Karpas-422 (cell line): ENCODE results near the gene TRIM74. TPM values are rescaled to one million over a fixed set of nuclear protein-coding genes. Genes with fewer than 3 reads are reported as not detected.
"Not testable (repeated sequence)": the region's sequence is repeated elsewhere in the genome, so short reads cannot be mapped to it uniquely, and the experiment has no call there.

Experiments
- DNase-seq: peaks from one replicate; pipeline ENCODE4 v3.0.0-alpha.2; 2015
- H2AFZ ChIP-seq: fragments of 200-600 bp; sonication (generic); 2 replicates; pipeline ENCODE4 v1.6.1; 2014; ENCODE audit warnings: antibody characterized with exemption, low read length, mixed read lengths
- H3K27ac ChIP-seq: fragments of 200-600 bp; sonication (generic); 2 replicates; pipeline ENCODE4 v1.5.1; 2014; ENCODE audit warnings: mild to moderate bottlenecking, low read length, moderate library complexity
- H3K27me3 ChIP-seq: fragments of 200-600 bp; sonication (generic); 2 replicates; pipeline ENCODE4 v1.6.1; 2014; ENCODE audit warnings: low read length, mixed read lengths
- H3K36me3 ChIP-seq: fragments of 200-600 bp; sonication (generic); 2 replicates; pipeline ENCODE4 v1.6.1; 2014; ENCODE audit warnings: low read length, mixed read lengths; ENCODE audit not compliant: insufficient read depth
- H3K4me1 ChIP-seq: fragments of 200-600 bp; sonication (generic); 2 replicates; pipeline ENCODE4 v1.6.1; 2014; ENCODE audit warnings: mild to moderate bottlenecking, low read length, mixed read lengths
- H3K4me2 ChIP-seq: fragments of 200-600 bp; sonication (generic); 2 replicates; pipeline ENCODE4 v1.6.1; 2014; ENCODE audit warnings: low read length, low read depth, mild to moderate bottlenecking; ENCODE audit not compliant: poor library complexity, severe bottlenecking
- H3K4me3 ChIP-seq: fragments of 200-600 bp; sonication (generic); 2 replicates; pipeline ENCODE4 v1.5.1; 2014; ENCODE audit warnings: mild to moderate bottlenecking, antibody characterized with exemption, low read length, mixed read lengths
- H3K79me2 ChIP-seq: fragments of 200-600 bp; sonication (generic); 2 replicates; pipeline ENCODE4 v1.6.1; 2014; ENCODE audit warnings: mild to moderate bottlenecking, low read length, mixed read lengths
- H3K9ac ChIP-seq: fragments of 200-600 bp; sonication (generic); 2 replicates; pipeline ENCODE4 v1.6.0; 2014; ENCODE audit warnings: low read length
- H3K9me2 ChIP-seq: fragments of 200-600 bp; sonication (generic), shearing (Covaris generic); replicated peaks from 2 replicates; pipeline ENCODE4 v1.6.0; 2014; ENCODE audit warnings: mild to moderate bottlenecking, low read length, moderate library complexity; ENCODE audit not compliant: insufficient read depth
- H3K9me3 ChIP-seq: fragments of 300-700, 200-600 bp; sonication (generic); 2 replicates; pipeline ENCODE4 v1.6.1; 2014; ENCODE audit warnings: low read length, mixed read lengths
- H4K20me1 ChIP-seq: fragments of 200-600 bp; sonication (generic); 2 replicates; pipeline ENCODE4 v1.6.1; 2014; ENCODE audit warnings: mild to moderate bottlenecking, antibody characterized with exemption, low read length, low read depth; ENCODE audit not compliant: insufficient read depth
- total RNA-seq: library from RNA; depleted of rRNA; stranded (reverse); fragments of >200 nt; shearing (Covaris generic); gene quantifications from 2 replicates; pipeline ENCODE4 v1.2.3, GENCODE V29; 2014; ENCODE audit warnings: low replicate concordance

TRIM74 gene
- total RNA-seq, 1 experiment from 2014 or later: not detected

DNA sequence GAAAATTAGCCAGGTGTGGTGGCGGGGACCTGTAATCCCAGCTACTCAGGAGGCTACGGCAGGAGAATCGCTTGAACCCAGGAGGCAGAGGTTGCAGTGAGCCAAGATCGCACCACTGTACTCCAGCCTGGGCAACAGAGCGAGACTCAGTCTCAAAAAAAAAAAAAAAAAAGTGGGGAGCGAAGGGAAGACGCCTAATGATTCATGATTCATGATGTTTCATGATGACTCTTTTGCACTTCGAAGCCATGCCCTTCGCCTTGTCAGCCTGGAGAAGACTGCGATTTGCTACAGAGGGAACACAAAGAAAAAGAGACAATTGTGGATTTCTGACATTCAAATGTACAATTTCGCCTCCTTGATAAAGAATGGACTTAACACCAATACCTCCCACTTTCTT, 12.8 kb upstream of the TRIM74 start:
- not testable (repeated sequence) for H3K27ac ChIP-seq, H3K36me3 ChIP-seq, H2AFZ ChIP-seq, H3K9me3 ChIP-seq, H3K4me1 ChIP-seq, H3K27me3 ChIP-seq, H3K4me3 ChIP-seq, H3K4me2 ChIP-seq, H4K20me1 ChIP-seq, DNase-seq, H3K9ac ChIP-seq, H3K9me2 ChIP-seq, H3K79me2 ChIP-seq

DNA sequence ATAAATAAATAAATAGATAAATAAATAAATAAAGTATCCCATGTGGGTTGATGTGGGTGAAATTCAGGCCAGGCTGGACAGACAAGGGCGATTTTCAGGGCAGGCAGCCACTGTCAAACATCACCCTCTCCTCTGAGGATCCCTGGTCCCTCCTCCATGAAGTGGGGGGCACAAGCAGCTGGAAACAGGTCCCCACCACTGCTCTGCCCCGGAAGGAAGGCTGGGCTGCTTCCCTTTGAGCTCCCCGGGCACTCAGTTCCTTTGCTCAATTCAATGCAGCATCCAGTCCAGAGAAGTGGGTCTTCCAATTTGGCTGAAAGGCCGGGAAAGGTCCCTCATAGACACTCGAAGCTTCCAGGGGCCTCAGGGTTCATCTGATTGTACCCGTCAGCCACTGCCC, 11.1 kb upstream of the TRIM74 start:
- not testable (repeated sequence) for H3K4me2 ChIP-seq, H4K20me1 ChIP-seq, H2AFZ ChIP-seq, H3K79me2 ChIP-seq, DNase-seq, H3K9me3 ChIP-seq, H3K9ac ChIP-seq, H3K27ac ChIP-seq, H3K36me3 ChIP-seq, H3K9me2 ChIP-seq, H3K27me3 ChIP-seq, H3K4me3 ChIP-seq, H3K4me1 ChIP-seq

DNA sequence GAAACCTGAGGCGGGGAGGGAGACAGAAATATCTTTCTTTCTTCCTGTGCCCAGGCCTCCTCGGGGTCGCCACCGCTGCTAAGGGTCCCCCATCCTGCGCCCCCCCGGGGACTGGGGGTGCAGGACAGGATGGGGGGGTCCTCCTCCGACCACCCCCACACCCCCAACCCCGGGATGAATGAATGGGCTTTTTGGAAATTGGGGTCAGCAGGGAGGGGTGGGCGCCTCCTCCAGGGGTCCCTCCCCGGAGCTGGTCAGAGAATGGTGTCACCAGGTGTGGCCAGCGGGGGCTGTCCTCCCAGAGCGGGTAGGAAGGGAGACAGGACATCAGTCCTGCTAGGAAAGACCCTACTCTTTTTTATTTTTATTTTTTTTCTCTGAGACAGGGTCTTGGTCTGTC, 7.2 kb upstream of the TRIM74 start:
- H3K27ac ChIP-seq, H3K9me3 ChIP-seq, H3K4me2 ChIP-seq, H3K9me2 ChIP-seq, H3K79me2 ChIP-seq, H3K27me3 ChIP-seq, H3K9ac ChIP-seq, H2AFZ ChIP-seq, DNase-seq, H3K4me3 ChIP-seq, H3K36me3 ChIP-seq, H3K4me1 ChIP-seq, H4K20me1 ChIP-seq: not testable (repeated sequence)

DNA sequence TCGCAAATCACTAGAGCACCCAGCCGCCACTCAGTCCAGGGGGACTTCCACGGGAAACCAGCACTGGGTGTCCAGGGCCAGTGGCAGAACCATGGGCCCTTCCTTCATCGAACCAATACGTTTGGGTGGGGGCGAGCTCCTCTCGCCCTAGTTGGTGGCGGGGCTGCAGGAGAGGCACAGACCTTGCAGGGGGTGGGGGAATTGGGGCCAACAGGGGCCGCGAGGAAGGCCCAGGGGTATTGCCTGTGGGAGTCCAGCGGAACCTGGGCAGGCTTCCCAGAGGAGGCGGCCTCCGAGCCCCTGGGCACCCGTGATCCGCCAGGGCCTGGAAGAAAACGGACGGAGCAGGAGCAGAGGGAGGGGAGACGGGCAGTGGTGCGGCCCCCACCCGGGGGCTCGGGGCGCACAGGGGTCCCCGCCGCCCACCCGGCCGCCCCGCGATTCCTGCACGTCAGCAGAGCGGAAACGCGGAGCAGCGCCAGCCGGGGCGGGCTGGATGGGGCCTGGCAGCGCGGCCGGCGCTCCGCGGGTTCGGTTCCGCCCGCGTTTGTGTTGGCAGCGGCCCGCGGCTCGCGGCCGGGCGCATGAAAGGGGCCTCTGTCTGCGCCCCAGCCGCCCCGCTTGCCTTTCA, 6.5 kb upstream of the TRIM74 start:
- H3K4me2 ChIP-seq, H3K79me2 ChIP-seq, H3K27me3 ChIP-seq, H3K27ac ChIP-seq, H3K9me3 ChIP-seq, H3K9ac ChIP-seq, H3K36me3 ChIP-seq, H3K9me2 ChIP-seq, H3K4me3 ChIP-seq, H3K4me1 ChIP-seq, H4K20me1 ChIP-seq, H2AFZ ChIP-seq, DNase-seq: not testable (repeated sequence)

DNA sequence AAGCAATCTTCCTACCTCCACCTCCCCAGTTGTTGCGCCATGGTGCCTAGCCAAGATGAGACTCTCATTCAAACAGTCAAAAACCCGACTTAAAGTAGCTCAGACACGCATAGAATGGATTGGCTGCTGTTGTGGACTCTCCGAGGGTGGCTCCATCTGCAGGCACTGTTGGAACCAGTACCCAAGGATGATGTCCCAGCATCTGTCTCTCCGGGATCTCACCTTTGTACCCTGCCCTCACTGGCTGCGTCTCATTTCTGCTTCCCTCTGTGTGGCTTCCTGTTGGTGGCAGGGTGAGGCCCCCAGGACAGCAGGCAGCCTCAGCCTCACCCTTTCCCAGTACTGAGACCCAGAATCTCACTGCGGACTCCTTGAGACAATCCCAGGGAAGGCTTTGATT, 5.5 kb upstream of the TRIM74 start:
- not testable (repeated sequence) for DNase-seq, H3K4me1 ChIP-seq, H3K9ac ChIP-seq, H3K36me3 ChIP-seq, H3K27me3 ChIP-seq, H3K9me2 ChIP-seq, H3K4me3 ChIP-seq, H4K20me1 ChIP-seq, H3K79me2 ChIP-seq, H3K9me3 ChIP-seq, H3K27ac ChIP-seq, H3K4me2 ChIP-seq, H2AFZ ChIP-seq

DNA sequence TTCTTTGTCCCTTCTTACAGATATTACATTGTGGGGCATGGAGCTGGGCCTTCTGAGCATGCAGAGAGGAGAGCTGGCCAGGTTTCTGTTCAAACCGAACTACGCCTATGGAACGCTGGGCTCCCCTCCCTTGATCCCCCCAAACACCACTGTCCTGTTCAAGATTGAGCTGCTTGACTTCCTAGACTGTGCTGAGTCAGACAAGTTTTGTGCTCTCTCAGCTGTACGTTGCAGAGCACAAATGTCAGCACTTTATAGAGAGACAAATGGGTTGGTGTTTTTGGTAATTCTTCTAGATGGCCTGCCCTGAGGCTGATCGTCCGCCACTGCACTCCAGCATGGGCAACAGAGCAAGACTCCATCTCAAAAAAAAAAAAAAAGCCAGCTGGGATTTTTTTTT, 2.2 kb upstream of the TRIM74 start:
- H3K27me3 ChIP-seq, H3K9me3 ChIP-seq, H4K20me1 ChIP-seq, H3K9me2 ChIP-seq, H3K9ac ChIP-seq, DNase-seq, H3K27ac ChIP-seq, H3K4me1 ChIP-seq, H2AFZ ChIP-seq, H3K79me2 ChIP-seq, H3K4me2 ChIP-seq, H3K4me3 ChIP-seq, H3K36me3 ChIP-seq: not testable (repeated sequence)

DNA sequence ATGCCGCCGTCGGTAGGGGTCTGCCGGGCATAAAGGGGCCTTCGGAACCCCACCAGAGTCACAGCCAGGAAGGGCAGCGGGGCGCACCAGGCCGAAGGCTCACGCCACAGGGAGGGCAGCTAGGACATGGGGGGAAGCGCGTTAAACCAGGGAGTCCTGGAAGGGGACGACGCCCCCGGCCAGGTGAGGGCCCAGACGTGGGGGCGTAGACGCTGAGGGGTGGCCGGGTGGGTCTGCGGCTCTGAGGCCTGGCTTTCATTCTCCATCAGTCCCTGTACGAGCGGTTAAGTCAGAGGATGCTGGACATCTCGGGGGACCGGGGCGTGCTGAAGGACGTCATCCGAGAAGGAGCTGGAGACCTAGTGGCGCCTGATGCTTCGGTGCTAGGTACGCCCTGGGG, 422 bp upstream of the TRIM74 start:
- H3K36me3 ChIP-seq, H3K27ac ChIP-seq, H3K4me3 ChIP-seq, H2AFZ ChIP-seq, H4K20me1 ChIP-seq, H3K9ac ChIP-seq, H3K79me2 ChIP-seq, H3K9me3 ChIP-seq, H3K27me3 ChIP-seq, H3K4me1 ChIP-seq, H3K9me2 ChIP-seq, DNase-seq, H3K4me2 ChIP-seq: not testable (repeated sequence)

DNA sequence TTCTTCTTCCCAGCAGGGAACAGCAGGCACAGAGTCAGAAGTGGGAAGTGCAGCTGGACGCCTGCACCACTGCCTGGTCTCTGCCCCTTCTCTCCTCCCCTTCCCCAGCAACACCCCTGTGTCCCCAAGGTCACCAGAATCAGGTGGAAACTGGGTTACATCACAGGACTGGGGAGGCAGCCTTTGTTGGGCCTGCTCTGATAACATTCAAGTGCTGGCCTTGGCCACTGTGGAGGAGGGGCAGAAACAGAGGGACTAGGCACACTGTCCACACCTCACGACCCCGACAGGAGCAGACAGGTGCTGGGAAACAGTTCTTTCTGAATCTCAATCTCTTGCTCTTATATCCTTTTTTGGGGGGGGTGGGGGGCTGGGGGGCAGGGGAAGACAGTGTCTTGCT, 2.4 kb downstream of the TRIM74 start:
- not testable (repeated sequence) for H4K20me1 ChIP-seq, DNase-seq, H3K4me1 ChIP-seq, H2AFZ ChIP-seq, H3K27me3 ChIP-seq, H3K4me3 ChIP-seq, H3K9me3 ChIP-seq, H3K4me2 ChIP-seq, H3K9me2 ChIP-seq, H3K27ac ChIP-seq, H3K36me3 ChIP-seq, H3K79me2 ChIP-seq, H3K9ac ChIP-seq
